ENCODE data around the gene PROCA1. TPM values are rescaled to one million over a fixed set of nuclear protein-coding genes. Genes with fewer than 3 reads are reported as not detected.
A peak's percentile ranks its signal among the peaks of the same experiment; 100 is the strongest.

Gene PROCA1
- total and polyA plus RNA-seq, 2 of the 13 experiments (the other 11 are each of a cell fraction or from before 2014, with no cell fraction given): 0.73 to 1.5 TPM

DNA sequence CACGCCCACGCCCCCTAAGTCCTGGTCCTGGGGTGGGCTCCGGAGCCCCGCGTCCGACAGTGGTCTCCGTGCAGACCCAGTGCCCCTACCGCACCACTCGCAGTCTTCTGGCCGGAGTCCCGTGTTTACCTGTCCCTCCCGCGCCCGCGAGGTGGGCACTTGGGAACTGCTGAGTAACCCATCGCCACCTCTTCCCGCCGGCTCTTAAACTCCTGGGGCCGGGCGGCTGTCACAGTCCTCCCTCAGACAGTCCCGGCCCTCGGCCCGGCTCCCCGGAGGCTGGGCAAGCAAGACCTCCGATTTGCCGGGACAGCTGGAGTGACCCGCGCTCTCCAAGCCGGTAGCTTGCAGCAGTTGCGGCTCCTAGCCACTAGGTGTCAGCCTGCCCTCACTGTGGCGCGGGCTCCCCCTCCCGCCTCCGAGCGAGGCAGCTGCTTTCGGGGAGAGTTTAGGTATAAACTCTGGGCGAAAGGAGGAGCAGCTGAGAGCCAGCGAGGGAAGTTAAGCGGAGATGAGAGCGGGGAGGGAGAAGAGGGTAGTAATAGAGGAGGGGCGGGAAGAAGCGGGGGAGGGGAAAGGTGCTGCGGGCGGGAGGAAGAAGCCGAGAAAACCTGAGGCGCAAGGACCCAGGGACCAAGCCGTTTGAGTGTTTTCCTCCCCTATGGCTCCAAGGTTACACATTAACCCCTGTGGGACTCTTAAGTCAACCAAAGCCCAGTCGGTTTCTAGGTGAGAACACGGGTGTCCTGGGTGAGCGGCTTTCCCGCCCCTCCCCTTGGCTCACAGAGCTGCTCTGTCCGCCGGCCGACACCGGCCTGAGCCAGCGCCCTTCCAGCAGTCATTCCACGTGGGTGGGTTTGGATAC is 15.2 kb upstream of the PROCA1 start (continued):
- TF ChIP-seq HNF4G (IDR thresholded peaks at IDR 0.05; ENCODE audit: borderline replicate concordance, low read depth, low read length) (peak; percentile 14; the same call in 1 of the 2 replicates), HNF4G (CRISPR knock-in tag; IDR thresholded peaks at IDR 0.05; ENCODE audit: borderline replicate concordance, low read depth) (peak; percentile 51; the same call in 1 of the 2 replicates), ZNF34 (CRISPR knock-in tag; IDR thresholded peaks at IDR 0.05; ENCODE audit: borderline replicate concordance) (peak; percentile 99), ZNF441 (CRISPR knock-in tag; IDR thresholded peaks at IDR 0.05; ENCODE audit: borderline replicate concordance) (peak; percentile 30; the same call in 1 of the 2 replicates), HNRNPLL (IDR thresholded peaks at IDR 0.05; ENCODE audit: low read depth, low read length, poor library complexity, severe bottlenecking) (peak; percentile 46), KDM5B (CRISPR knock-in tag; IDR thresholded peaks at IDR 0.05; ENCODE audit: borderline replicate concordance) (no peak), ZNF792 (CRISPR knock-in tag; IDR thresholded peaks at IDR 0.05) (peak; percentile 28; the same call in 1 of the 2 replicates), NKX3-1 (CRISPR knock-in tag; IDR thresholded peaks at IDR 0.05) (no peak), TOPORS (CRISPR knock-in tag; IDR thresholded peaks at IDR 0.05) (no peak), CBFB (CRISPR knock-in tag; IDR thresholded peaks at IDR 0.05) (peak; percentile 77; the same call in 1 of the 2 replicates), ZNF138 (CRISPR knock-in tag; IDR thresholded peaks at IDR 0.05; ENCODE audit: low read depth) (no peak), GTF2F1 (IDR thresholded peaks at IDR 0.05; ENCODE audit: low read length) (no peak), PHF21A (CRISPR knock-in tag; IDR thresholded peaks at IDR 0.05) (no peak; the same call in 1 of the 2 replicates), SP1 (IDR thresholded peaks at IDR 0.05) (no peak), SP1 (CRISPR knock-in tag; IDR thresholded peaks at IDR 0.05) (peak; percentile 53)
- TF ChIP-seq, protein P1, sequence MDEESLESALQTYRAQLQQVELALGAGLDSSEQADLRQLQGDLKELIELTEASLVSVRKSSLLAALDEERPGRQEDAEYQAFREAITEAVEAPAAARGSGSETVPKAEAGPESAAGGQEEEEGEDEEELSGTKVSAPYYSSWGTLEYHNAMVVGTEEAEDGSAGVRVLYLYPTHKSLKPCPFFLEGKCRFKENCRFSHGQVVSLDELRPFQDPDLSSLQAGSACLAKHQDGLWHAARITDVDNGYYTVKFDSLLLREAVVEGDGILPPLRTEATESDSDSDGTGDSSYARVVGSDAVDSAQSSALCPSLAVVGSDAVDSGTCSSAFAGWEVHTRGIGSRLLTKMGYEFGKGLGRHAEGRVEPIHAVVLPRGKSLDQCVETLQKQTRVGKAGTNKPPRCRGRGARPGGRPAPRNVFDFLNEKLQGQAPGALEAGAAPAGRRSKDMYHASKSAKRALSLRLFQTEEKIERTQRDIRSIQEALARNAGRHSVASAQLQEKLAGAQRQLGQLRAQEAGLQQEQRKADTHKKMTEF (CRISPR knock-in tag; IDR thresholded peaks at IDR 0.05): peak; percentile 76
- TF ChIP-seq, protein P2, sequence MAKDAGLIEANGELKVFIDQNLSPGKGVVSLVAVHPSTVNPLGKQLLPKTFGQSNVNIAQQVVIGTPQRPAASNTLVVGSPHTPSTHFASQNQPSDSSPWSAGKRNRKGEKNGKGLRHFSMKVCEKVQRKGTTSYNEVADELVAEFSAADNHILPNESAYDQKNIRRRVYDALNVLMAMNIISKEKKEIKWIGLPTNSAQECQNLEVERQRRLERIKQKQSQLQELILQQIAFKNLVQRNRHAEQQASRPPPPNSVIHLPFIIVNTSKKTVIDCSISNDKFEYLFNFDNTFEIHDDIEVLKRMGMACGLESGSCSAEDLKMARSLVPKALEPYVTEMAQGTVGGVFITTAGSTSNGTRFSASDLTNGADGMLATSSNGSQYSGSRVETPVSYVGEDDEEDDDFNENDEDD (CRISPR knock-in tag; IDR thresholded peaks at IDR 0.05; ENCODE audit: borderline replicate concordance): peak; percentile 49; the same call in 1 of the 2 replicates
- TF ChIP-seq, protein P3, sequence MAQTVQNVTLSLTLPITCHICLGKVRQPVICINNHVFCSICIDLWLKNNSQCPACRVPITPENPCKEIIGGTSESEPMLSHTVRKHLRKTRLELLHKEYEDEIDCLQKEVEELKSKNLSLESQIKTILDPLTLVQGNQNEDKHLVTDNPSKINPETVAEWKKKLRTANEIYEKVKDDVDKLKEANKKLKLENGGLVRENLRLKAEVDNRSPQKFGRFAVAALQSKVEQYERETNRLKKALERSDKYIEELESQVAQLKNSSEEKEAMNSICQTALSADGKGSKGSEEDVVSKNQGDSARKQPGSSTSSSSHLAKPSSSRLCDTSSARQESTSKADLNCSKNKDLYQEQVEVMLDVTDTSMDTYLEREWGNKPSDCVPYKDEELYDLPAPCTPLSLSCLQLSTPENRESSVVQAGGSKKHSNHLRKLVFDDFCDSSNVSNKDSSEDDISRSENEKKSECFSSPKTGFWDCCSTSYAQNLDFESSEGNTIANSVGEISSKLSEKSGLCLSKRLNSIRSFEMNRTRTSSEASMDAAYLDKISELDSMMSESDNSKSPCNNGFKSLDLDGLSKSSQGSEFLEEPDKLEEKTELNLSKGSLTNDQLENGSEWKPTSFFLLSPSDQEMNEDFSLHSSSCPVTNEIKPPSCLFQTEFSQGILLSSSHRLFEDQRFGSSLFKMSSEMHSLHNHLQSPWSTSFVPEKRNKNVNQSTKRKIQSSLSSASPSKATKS (CRISPR knock-in tag; IDR thresholded peaks at IDR 0.05): no peak
- TF ChIP-seq, protein P4, sequence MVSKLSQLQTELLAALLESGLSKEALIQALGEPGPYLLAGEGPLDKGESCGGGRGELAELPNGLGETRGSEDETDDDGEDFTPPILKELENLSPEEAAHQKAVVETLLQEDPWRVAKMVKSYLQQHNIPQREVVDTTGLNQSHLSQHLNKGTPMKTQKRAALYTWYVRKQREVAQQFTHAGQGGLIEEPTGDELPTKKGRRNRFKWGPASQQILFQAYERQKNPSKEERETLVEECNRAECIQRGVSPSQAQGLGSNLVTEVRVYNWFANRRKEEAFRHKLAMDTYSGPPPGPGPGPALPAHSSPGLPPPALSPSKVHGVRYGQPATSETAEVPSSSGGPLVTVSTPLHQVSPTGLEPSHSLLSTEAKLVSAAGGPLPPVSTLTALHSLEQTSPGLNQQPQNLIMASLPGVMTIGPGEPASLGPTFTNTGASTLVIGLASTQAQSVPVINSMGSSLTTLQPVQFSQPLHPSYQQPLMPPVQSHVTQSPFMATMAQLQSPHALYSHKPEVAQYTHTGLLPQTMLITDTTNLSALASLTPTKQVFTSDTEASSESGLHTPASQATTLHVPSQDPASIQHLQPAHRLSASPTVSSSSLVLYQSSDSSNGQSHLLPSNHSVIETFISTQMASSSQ (IDR thresholded peaks at IDR 0.05; ENCODE audit: low read depth): peak; percentile 90
- TF ChIP-seq, protein P4 (CRISPR knock-in tag; IDR thresholded peaks at IDR 0.05; ENCODE audit: borderline replicate concordance): peak; percentile 94
- TF ChIP-seq, protein P5, sequence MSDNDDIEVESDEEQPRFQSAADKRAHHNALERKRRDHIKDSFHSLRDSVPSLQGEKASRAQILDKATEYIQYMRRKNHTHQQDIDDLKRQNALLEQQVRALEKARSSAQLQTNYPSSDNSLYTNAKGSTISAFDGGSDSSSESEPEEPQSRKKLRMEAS (IDR thresholded peaks at IDR 0.05): peak; percentile 89

Data from HepG2 (cell line).